A375 (cell line): Measurements from ENCODE around the gene AHCYL1. TPM values are rescaled to one million over a fixed set of nuclear protein-coding genes. Genes with fewer than 3 reads are reported as not detected.

Experiments used
- total RNA-seq: library from RNA; depleted of rRNA; stranded (reverse); fragments of >200 nt; shearing (Covaris generic); gene quantifications from 2 replicates; pipeline ENCODE4 v1.2.3, GENCODE V29; 2014; rRNA removed

Gene AHCYL1
- total RNA-seq, result 43.0 and 45.4 TPM in 2 replicates

DNA sequence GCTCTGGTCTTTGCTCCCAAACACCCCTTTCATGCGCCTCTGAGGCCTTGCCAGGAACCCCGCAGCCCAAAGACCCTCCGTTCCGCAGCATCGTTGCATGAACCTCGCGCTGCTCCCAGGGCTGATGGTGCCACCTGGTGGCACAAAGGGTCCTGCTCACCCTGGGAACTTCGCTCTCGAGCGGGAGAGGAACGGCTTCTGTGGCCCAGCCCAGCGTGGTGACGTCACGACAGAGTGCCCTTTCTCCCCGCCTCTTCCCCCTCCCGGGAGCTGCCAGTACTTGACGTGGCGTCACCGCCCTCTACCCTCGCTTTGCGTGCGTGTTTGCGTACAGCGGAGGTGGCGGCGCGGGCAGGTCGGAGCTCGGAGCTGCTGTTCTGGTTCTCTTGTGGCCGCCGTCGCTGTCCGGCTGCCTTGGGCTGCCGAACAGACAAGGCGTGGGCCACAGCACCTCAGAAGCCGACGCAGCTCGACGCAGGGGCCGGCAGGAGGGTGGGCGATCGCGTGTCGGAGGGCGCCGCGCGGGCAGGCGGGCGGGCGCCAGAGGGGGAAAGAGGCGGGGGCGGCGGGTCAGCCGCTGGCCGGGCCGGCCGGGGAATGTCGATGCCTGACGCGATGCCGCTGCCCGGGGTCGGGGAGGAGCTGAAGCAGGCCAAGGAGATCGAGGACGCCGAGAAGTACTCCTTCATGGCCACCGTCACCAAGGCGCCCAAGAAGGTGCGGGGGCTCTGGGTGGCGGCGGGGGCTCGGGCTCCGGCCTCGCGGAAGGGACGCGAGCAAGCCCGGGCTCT, at the start of gene AHCYL1:
Gene AHCYL1, plus strand, starts transcription at position 310 of the 791 bp plus-strand sequence. Its CDS starts 288 bp downstream, at position 598.

GRCh38 chr1:110034451-110035235, 50.1 kb downstream of the AHCYL1 start, which contains the start of gene STRIP1:
Gene STRIP1 (plus strand): TSS chr1:110034624. CDS start chr1:110034638, 14 bp downstream.

GRCh38 chr1:110070671-110071242, 86.2 kb downstream of the AHCYL1 start, which contains the start of gene ALX3:
Gene ALX3 (minus strand): TSS chr1:110070672. CDS start chr1:110070612, 60 bp downstream.

Other genes starting within 250 kb of the AHCYL1 start
- 20.8 and 31.4 TPM in 2 replicates for gene GSTM3, start 243.7 kb upstream of the AHCYL1 start, total RNA-seq
- not detected in 2 replicates for gene EPS8L3, start 220.8 kb upstream of the AHCYL1 start, total RNA-seq
- gene CSF1, start 73.9 kb upstream of the AHCYL1 start, total RNA-seq, result 6.9 and 8.3 TPM in 2 replicates
- gene STRIP1, start 49.9 kb downstream of the AHCYL1 start, total RNA-seq, result 35.8 and 39.9 TPM in 2 replicates
- gene ALX3, start 85.9 kb downstream of the AHCYL1 start, total RNA-seq, result not detected in 2 replicates
- 0.61 TPM in 1 of 2 replicates, not detected in the other for gene UBL4B, start 127.7 kb downstream of the AHCYL1 start, total RNA-seq
- 0.13 and 0.26 TPM in 2 replicates for gene SLC6A17, start 165.7 kb downstream of the AHCYL1 start, total RNA-seq
- gene KCNC4, start 225.5 kb downstream of the AHCYL1 start, total RNA-seq, result 1.5 and 2.6 TPM in 2 replicates